GM23338 (cell line): ENCODE results near the gene PIK3C2G. TPM values are rescaled to one million over a fixed set of nuclear protein-coding genes. Genes with fewer than 3 reads are reported as not detected.
A peak's percentile ranks its signal among the peaks of the same experiment; 100 is the strongest.

Experiments
- ATAC-seq: fragments of 200-7000 bp; cut with Tn5 transposase; 3 replicates; pipeline ENCODE4 v1.9.1; 2020
- DNase-seq: peaks from one replicate; pipeline ENCODE4 v3.0.0-alpha.2; 2015; ENCODE audit warnings: low spot score
- H2AFZ ChIP-seq: fragments of 200-600 bp; sonication (generic); 2 replicates; pipeline ENCODE4 v1.8.0; 2016; ENCODE audit warnings: antibody characterized with exemption, mild to moderate bottlenecking, moderate library complexity
- H3F3A ChIP-seq: fragments of 200-600 bp; sonication (generic); replicated peaks from 2 replicates; pipeline ENCODE4 v1.8.0; 2017; ENCODE audit warnings: antibody characterized with exemption, mixed run types, low read depth
- H3K27ac ChIP-seq: fragments of 200-600 bp; sonication (generic); 2 replicates; pipeline ENCODE4 v1.6.1; 2016; ENCODE audit warnings: low read depth
- H3K27me3 ChIP-seq: fragments of 200-600 bp; sonication (generic); 2 replicates; pipeline ENCODE4 v1.8.0; 2016; ENCODE audit warnings: mild to moderate bottlenecking, mixed run types, moderate library complexity; ENCODE audit not compliant: insufficient read depth
- H3K36me3 ChIP-seq: fragments of 200-600 bp; sonication (generic); 2 replicates; pipeline ENCODE4 v1.8.0; 2016; ENCODE audit warnings: mild to moderate bottlenecking; ENCODE audit not compliant: insufficient read depth
- H3K4me1 ChIP-seq: fragments of 200-600 bp; sonication (generic); 2 replicates; pipeline ENCODE4 v1.8.0; 2016; ENCODE audit warnings: mild to moderate bottlenecking, moderate library complexity; ENCODE audit not compliant: insufficient read depth
- H3K4me2 ChIP-seq: fragments of 200-600 bp; sonication (generic); 2 replicates; pipeline ENCODE4 v1.7.1; 2017; ENCODE audit warnings: mixed run types
- H3K4me3 ChIP-seq: fragments of 200-600 bp; sonication (generic); 2 replicates; pipeline ENCODE4 v1.6.1; 2016; ENCODE audit warnings: mixed run types
- H3K79me2 ChIP-seq: fragments of 200-600 bp; sonication (generic); replicated peaks from 2 replicates; pipeline ENCODE4 v1.8.0; 2017; ENCODE audit warnings: mild to moderate bottlenecking; ENCODE audit not compliant: insufficient read depth
- H3K9me2 ChIP-seq: fragments of 200-600 bp; sonication (generic); 2 replicates; pipeline ENCODE4 v1.8.0; 2017; ENCODE audit not compliant: insufficient read depth
- H4K20me1 ChIP-seq: fragments of 200-600 bp; sonication (generic); replicated peaks from 2 replicates; pipeline ENCODE4 v1.8.0; 2017; ENCODE audit warnings: mild to moderate bottlenecking; ENCODE audit not compliant: insufficient read depth
- H3K27ac Mint-ChIP-seq: 2 replicates; pipeline ENCODE4 v1.8.0; 2020; ENCODE audit warnings: inconsistent platforms, mild to moderate bottlenecking, moderate library complexity, mixed read lengths
- H3K27me3 Mint-ChIP-seq: 3 replicates; pipeline ENCODE4 v1.8.0; 2022; ENCODE audit warnings: low read depth, mild to moderate bottlenecking, moderate library complexity, mixed read lengths, inconsistent platforms; ENCODE audit not compliant: insufficient read depth, poor library complexity
- H3K36me3 Mint-ChIP-seq: 3 replicates; pipeline ENCODE4 v1.8.0; 2021; ENCODE audit warnings: low read depth, mild to moderate bottlenecking, inconsistent platforms, moderate library complexity, mixed read lengths
- H3K4me1 Mint-ChIP-seq: 3 replicates; pipeline ENCODE4 v1.8.0; 2020; ENCODE audit warnings: mild to moderate bottlenecking, inconsistent platforms, mixed read lengths
- H3K4me3 Mint-ChIP-seq: 3 replicates; pipeline ENCODE4 v1.8.0; 2021; ENCODE audit warnings: moderate library complexity, mild to moderate bottlenecking, inconsistent platforms, mixed read lengths
- H3K9me3 Mint-ChIP-seq: 3 replicates; pipeline ENCODE4 v1.8.0; 2020; ENCODE audit warnings: moderate library complexity, mild to moderate bottlenecking, inconsistent platforms, mixed read lengths
- CREB1 ChIP-seq: fragments of 250-450 bp; sonication (Bioruptor Pico); IDR thresholded peaks from 2 replicates; pipeline ENCODE4 v1.5.0; 2020; ENCODE audit warnings: low read depth, mild to moderate bottlenecking, moderate library complexity
- EZH2phosphoT487 ChIP-seq: fragments of 200-600 bp; sonication (generic); IDR thresholded peaks from one replicate; pipeline ENCODE4 v1.8.1; 2018; ENCODE audit warnings: antibody characterized with exemption; ENCODE audit not compliant: unreplicated experiment
- POLR2AphosphoS5 ChIP-seq: IDR thresholded peaks from 2 replicates; pipeline ENCODE4 v1.6.1; 2016; ENCODE audit warnings: antibody characterized with exemption, low read depth
- STAT1 ChIP-seq: IDR thresholded peaks from one replicate; pipeline ENCODE4 v1.6.1; 2016; ENCODE audit warnings: antibody characterized with exemption; ENCODE audit not compliant: unreplicated experiment
- ZNF114 ChIP-seq: fragments of 250-450 bp; sonication (Bioruptor Pico); IDR thresholded peaks from 2 replicates; pipeline ENCODE4 v1.5.0; 2020; ENCODE audit warnings: mild to moderate bottlenecking, moderate library complexity
- polyA plus RNA-seq: library from polyadenylated mRNA; unstranded; fragments of >200 nt; fragmentation: Nextera tagmentation; extraction: Ambion mirVana; gene quantifications from 2 replicates; pipeline ENCODE4 v1.2.1, GENCODE V29; 2016
- total RNA-seq: library from RNA; depleted of rRNA; stranded (reverse); fragments of >200 nt; shearing (Covaris generic); gene quantifications from 2 replicates; pipeline ENCODE4 v1.2.3, GENCODE V29; 2014
- TF ChIP-seq, protein P1 (sequence below), 2 experiments: fragments of 200-600 bp in 1 of 2; sonication (generic) in 1 of 2; conservative IDR thresholded peaks; 2 replicates each; pipeline versions ENCODE4 v1.5.1 to v1.6.1; 2016 to 2017; ENCODE audit warnings: antibody characterized with exemption in 2 of 2, low read depth in 2 of 2, mild to moderate bottlenecking in 2 of 2, moderate library complexity in 1 of 2
- TF ChIP-seq, protein P2 (sequence below): IDR thresholded peaks from one replicate; pipeline ENCODE4 v1.6.1; 2018; ENCODE audit warnings: antibody characterized with exemption; ENCODE audit not compliant: unreplicated experiment
- TF ChIP-seq, protein P3 (sequence below): fragments of 250-450 bp; sonication (Bioruptor Pico); IDR thresholded peaks from 2 replicates; pipeline ENCODE4 v1.5.0; 2020; ENCODE audit warnings: mild to moderate bottlenecking, moderate library complexity

The PIK3C2G gene
- total and polyA plus RNA-seq, 2 experiments from 2014 or later = not detected

DNA sequence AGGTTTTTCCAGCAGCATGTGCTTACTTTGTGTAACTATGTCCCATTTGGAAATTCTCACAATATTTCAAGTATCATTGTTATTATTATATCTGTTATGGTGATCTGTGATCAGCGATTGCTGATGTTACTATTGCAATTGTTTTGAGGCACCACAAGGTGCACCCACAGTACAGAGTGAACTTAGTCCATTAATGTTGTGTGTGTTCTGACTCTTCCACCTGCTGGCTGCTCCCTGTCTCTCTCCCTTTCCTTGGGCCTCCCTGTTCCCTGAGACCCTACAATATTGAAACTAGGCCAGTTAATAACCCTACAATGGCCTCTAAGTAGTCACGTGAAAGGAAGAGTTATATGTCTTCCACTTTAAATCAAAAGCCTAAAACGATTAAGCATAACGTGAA lies 153.9 kb downstream of the PIK3C2G start:
- Histone ChIP-seq H3F3A (no peaks in the 10 kb centered on the region), H3K36me3 (no peaks in the 10 kb centered on the region), H4K20me1 (no peaks in the 10 kb centered on the region), H3K79me2 (no peaks in the 10 kb centered on the region), H3K27me3 (no peaks in the 10 kb centered on the region), H2AFZ (no peak overlapping the region; the same call in 1 of the 2 replicates), H3K9me2 (no peaks in the 10 kb centered on the region), H3K4me3 (no peak overlapping the region), H3K27ac (no peak overlapping the region), H3K4me2 (no peak overlapping the region), H3K4me1 (peaks cover 7% of the 10 kb centered on the region)
- H3K4me3 Mint-ChIP-seq = no peak overlapping the region
- H3K36me3 Mint-ChIP-seq = no peaks in the 10 kb centered on the region
- 0 out of 2 replicates have a peak overlapping the region, but pooled peaks have one; percentile 8 for H3K27ac Mint-ChIP-seq
- peaks cover 1% of the 10 kb centered on the region for H3K27me3 Mint-ChIP-seq
- peak; percentile 7 for DNase-seq
- no peak for TF ChIP-seq CREB1
- TF ChIP-seq, protein P1, sequence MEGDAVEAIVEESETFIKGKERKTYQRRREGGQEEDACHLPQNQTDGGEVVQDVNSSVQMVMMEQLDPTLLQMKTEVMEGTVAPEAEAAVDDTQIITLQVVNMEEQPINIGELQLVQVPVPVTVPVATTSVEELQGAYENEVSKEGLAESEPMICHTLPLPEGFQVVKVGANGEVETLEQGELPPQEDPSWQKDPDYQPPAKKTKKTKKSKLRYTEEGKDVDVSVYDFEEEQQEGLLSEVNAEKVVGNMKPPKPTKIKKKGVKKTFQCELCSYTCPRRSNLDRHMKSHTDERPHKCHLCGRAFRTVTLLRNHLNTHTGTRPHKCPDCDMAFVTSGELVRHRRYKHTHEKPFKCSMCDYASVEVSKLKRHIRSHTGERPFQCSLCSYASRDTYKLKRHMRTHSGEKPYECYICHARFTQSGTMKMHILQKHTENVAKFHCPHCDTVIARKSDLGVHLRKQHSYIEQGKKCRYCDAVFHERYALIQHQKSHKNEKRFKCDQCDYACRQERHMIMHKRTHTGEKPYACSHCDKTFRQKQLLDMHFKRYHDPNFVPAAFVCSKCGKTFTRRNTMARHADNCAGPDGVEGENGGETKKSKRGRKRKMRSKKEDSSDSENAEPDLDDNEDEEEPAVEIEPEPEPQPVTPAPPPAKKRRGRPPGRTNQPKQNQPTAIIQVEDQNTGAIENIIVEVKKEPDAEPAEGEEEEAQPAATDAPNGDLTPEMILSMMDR (conservative IDR thresholded peaks at IDR 0.05; ENCODE audit: low read depth in 2 of 2) = peak; percentile 12 to 42; a peak in 2 of 4 replicates
- no peak for TF ChIP-seq ZNF114 (CRISPR knock-in tag)
- peaks cover 3% of the 10 kb centered on the region; the same call in 2 of the 3 replicates for H3K4me1 Mint-ChIP-seq
- ATAC-seq = peak; percentile 45
- no peaks in the 10 kb centered on the region for H3K9me3 Mint-ChIP-seq

DNA sequence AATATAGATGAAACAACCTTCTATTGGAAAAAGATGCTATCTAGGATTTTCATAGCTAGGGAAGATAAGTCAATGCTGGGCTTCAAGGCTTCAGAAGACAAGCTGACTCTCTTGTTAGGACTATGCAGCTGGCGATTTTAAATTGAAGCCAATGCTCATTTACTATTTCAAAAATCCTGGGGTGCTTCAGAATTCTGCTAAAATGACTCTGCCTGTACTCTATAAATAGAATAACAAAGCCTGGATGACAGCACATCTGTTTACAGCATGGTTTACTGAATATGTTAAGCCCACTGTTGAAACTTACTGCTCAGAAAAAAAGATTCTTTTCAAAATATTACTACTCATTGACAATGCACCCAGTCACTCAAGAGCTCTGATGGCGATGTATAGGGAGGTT lies 155.1 kb downstream of the PIK3C2G start:
- Histone ChIP-seq H3K27ac (no peak overlapping the region), H3K9me2 (no peaks in the 10 kb centered on the region), H3K79me2 (no peaks in the 10 kb centered on the region), H3K27me3 (no peaks in the 10 kb centered on the region), H3K4me1 (peaks cover 7% of the 10 kb centered on the region), H3F3A (no peaks in the 10 kb centered on the region), H3K4me2 (no peak overlapping the region), H3K36me3 (no peaks in the 10 kb centered on the region), H2AFZ (no peak overlapping the region), H4K20me1 (no peaks in the 10 kb centered on the region), H3K4me3 (no peak overlapping the region)
- Mint-ChIP-seq H3K4me3 (no peak overlapping the region), H3K27ac (no peak overlapping the region), H3K4me1 (peaks cover 3% of the 10 kb centered on the region; the same call in 2 of the 3 replicates), H3K36me3 (no peaks in the 10 kb centered on the region), H3K9me3 (no peaks in the 10 kb centered on the region), H3K27me3 (peaks cover 1% of the 10 kb centered on the region)
- DNase-seq = no peak
- ATAC-seq = no peak
- TF ChIP-seq, protein P2, sequence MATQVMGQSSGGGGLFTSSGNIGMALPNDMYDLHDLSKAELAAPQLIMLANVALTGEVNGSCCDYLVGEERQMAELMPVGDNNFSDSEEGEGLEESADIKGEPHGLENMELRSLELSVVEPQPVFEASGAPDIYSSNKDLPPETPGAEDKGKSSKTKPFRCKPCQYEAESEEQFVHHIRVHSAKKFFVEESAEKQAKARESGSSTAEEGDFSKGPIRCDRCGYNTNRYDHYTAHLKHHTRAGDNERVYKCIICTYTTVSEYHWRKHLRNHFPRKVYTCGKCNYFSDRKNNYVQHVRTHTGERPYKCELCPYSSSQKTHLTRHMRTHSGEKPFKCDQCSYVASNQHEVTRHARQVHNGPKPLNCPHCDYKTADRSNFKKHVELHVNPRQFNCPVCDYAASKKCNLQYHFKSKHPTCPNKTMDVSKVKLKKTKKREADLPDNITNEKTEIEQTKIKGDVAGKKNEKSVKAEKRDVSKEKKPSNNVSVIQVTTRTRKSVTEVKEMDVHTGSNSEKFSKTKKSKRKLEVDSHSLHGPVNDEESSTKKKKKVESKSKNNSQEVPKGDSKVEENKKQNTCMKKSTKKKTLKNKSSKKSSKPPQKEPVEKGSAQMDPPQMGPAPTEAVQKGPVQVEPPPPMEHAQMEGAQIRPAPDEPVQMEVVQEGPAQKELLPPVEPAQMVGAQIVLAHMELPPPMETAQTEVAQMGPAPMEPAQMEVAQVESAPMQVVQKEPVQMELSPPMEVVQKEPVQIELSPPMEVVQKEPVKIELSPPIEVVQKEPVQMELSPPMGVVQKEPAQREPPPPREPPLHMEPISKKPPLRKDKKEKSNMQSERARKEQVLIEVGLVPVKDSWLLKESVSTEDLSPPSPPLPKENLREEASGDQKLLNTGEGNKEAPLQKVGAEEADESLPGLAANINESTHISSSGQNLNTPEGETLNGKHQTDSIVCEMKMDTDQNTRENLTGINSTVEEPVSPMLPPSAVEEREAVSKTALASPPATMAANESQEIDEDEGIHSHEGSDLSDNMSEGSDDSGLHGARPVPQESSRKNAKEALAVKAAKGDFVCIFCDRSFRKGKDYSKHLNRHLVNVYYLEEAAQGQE = no peak
- TF ChIP-seq POLR2AphosphoS5 = no peak
- TF ChIP-seq EZH2phosphoT487 = no peak
- TF ChIP-seq, protein P1 (conservative IDR thresholded peaks at IDR 0.05; ENCODE audit: low read depth in 2 of 2) = no peak
- TF ChIP-seq, protein P3, sequence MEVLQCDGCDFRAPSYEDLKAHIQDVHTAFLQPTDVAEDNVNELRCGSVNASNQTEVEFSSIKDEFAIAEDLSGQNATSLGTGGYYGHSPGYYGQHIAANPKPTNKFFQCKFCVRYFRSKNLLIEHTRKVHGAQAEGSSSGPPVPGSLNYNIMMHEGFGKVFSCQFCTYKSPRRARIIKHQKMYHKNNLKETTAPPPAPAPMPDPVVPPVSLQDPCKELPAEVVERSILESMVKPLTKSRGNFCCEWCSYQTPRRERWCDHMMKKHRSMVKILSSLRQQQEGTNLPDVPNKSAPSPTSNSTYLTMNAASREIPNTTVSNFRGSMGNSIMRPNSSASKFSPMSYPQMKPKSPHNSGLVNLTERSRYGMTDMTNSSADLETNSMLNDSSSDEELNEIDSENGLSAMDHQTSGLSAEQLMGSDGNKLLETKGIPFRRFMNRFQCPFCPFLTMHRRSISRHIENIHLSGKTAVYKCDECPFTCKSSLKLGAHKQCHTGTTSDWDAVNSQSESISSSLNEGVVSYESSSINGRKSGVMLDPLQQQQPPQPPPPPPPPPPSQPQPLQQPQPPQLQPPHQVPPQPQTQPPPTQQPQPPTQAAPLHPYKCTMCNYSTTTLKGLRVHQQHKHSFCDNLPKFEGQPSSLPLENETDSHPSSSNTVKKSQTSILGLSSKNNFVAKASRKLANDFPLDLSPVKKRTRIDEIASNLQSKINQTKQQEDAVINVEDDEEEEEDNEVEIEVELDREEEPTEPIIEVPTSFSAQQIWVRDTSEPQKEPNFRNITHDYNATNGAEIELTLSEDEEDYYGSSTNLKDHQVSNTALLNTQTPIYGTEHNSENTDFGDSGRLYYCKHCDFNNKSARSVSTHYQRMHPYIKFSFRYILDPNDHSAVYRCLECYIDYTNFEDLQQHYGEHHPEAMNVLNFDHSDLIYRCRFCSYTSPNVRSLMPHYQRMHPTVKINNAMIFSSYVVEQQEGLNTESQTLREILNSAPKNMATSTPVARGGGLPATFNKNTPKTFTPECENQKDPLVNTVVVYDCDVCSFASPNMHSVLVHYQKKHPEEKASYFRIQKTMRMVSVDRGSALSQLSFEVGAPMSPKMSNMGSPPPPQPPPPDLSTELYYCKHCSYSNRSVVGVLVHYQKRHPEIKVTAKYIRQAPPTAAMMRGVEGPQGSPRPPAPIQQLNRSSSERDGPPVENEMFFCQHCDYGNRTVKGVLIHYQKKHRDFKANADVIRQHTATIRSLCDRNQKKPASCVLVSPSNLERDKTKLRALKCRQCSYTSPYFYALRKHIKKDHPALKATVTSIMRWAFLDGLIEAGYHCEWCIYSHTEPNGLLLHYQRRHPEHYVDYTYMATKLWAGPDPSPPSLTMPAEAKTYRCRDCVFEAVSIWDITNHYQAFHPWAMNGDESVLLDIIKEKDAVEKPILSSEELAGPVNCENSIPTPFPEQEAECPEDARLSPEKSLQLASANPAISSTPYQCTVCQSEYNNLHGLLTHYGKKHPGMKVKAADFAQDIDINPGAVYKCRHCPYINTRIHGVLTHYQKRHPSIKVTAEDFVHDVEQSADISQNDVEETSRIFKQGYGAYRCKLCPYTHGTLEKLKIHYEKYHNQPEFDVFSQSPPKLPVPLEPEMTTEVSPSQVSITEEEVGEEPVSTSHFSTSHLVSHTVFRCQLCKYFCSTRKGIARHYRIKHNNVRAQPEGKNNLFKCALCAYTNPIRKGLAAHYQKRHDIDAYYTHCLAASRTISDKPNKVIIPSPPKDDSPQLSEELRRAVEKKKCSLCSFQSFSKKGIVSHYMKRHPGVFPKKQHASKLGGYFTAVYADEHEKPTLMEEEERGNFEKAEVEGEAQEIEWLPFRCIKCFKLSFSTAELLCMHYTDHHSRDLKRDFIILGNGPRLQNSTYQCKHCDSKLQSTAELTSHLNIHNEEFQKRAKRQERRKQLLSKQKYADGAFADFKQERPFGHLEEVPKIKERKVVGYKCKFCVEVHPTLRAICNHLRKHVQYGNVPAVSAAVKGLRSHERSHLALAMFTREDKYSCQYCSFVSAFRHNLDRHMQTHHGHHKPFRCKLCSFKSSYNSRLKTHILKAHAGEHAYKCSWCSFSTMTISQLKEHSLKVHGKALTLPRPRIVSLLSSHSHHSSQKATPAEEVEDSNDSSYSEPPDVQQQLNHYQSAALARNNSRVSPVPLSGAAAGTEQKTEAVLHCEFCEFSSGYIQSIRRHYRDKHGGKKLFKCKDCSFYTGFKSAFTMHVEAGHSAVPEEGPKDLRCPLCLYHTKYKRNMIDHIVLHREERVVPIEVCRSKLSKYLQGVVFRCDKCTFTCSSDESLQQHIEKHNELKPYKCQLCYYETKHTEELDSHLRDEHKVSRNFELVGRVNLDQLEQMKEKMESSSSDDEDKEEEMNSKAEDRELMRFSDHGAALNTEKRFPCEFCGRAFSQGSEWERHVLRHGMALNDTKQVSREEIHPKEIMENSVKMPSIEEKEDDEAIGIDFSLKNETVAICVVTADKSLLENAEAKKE (CRISPR knock-in tag) = no peak
- no peak for TF ChIP-seq STAT1
